GM12874 (cell line): ENCODE data around the gene ZBTB25.

ENCODE experiments used
- TF ChIP-seq, protein P1 (sequence below): IDR thresholded peaks from 2 replicates; pipeline ENCODE4 v1.5.1; 2011; ENCODE audit warnings: low read depth, mild to moderate bottlenecking, control low read depth, low read length, moderate library complexity; ENCODE audit not compliant: insufficient read depth

The ZBTB25 gene

DNA sequence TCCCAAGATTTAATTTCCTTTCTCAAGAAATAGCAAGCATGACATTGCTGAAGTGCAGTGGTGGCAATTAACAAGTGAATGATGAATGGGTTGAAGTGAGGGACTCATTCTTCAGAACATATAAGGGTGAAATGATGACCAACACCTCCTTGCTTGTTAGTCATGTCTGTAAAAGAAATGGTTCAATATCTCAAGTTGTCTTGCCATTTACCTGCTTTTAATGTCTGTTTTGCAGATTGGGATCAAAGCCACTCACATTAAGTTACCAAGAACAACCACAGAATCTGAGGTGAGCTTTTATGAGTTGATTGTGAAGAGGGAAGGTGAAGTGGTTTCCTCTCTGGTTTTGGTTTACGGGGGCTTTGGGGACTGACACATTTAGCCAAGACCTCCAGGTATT, 91.4 kb downstream of the ZBTB25 start:
- TF ChIP-seq, protein P1, sequence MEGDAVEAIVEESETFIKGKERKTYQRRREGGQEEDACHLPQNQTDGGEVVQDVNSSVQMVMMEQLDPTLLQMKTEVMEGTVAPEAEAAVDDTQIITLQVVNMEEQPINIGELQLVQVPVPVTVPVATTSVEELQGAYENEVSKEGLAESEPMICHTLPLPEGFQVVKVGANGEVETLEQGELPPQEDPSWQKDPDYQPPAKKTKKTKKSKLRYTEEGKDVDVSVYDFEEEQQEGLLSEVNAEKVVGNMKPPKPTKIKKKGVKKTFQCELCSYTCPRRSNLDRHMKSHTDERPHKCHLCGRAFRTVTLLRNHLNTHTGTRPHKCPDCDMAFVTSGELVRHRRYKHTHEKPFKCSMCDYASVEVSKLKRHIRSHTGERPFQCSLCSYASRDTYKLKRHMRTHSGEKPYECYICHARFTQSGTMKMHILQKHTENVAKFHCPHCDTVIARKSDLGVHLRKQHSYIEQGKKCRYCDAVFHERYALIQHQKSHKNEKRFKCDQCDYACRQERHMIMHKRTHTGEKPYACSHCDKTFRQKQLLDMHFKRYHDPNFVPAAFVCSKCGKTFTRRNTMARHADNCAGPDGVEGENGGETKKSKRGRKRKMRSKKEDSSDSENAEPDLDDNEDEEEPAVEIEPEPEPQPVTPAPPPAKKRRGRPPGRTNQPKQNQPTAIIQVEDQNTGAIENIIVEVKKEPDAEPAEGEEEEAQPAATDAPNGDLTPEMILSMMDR, result no peak

DNA sequence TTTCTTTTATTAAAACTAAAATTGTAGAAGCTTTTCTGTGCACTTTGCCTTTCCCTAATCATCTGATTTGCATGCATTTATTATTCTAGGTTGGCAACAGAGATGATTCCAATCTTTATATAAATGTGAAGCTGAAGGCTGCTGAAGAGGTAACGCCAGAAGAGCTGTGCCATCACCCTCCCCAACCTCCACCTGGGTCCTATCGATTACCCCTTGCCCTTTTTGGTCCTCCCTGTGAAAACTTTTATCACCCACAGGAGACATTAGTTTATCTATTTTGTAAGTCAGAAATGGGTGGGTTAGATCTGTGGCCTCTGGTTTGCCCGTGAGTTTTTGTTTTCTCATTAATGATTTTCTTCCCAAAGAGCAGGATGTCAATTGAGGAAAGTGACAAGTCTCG, 92.6 kb downstream of the ZBTB25 start:
- TF ChIP-seq, protein P1, result no peak

- TF ChIP-seq, protein P1, result no peak
Observed at GRCh38 chr14:64410084-64410774, 93.4 kb downstream of the ZBTB25 start.

- TF ChIP-seq, protein P1, result no peak
Observed at GRCh38 chr14:64409126-64409920, 94.3 kb downstream of the ZBTB25 start.

- TF ChIP-seq, protein P1, result no peak
Observed at GRCh38 chr14:64407329-64407728, 96.3 kb downstream of the ZBTB25 start.

DNA sequence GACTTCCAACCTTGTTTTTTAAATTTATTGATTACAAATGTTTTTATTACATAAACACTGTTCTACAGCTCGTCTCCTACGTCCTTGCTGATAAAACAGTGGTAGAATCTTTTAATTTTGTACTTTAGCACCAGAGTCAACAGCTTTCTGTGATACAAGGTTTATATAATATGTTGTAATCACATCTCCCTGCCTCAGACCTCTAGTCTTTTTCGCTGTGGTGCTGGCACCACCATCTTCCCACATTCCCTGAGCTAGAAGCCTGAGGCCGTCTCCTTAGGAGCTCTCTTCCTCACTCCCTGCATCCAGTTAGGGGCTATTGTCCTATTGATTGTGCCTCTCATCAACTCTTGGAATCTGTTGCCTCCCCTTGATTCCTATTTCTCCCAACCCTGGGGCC, 98.3 kb downstream of the ZBTB25 start:
- TF ChIP-seq, protein P1, result no peak

DNA sequence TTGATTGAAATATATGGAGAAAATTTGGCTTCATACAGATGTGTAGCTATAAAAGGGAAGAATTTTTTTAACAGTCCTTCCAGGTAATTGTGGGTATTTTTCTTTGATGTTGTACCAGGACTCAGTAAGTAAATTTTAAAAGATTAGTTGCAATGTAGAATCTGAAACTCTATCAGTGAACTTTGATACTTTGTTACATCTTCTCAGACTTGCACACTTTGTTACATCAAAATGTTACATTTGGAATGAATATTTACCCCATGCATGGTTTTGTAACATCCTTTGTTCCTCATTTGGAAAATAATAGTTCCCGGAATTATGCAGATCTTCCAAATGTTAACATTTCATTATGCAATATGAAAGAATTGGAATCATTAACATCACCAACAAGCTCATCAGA, 101.7 kb downstream of the ZBTB25 start:
- TF ChIP-seq, protein P1, result no peak
